Measurements from ENCODE around the gene CIP2A. TPM values are rescaled to one million over a fixed set of nuclear protein-coding genes. Genes with fewer than 3 reads are reported as not detected.
A peak's percentile ranks its signal among the peaks of the same experiment; 100 is the strongest.

Gene CIP2A
- total RNA-seq, 1 experiment from 2014 or later = 34.2 TPM

DNA sequence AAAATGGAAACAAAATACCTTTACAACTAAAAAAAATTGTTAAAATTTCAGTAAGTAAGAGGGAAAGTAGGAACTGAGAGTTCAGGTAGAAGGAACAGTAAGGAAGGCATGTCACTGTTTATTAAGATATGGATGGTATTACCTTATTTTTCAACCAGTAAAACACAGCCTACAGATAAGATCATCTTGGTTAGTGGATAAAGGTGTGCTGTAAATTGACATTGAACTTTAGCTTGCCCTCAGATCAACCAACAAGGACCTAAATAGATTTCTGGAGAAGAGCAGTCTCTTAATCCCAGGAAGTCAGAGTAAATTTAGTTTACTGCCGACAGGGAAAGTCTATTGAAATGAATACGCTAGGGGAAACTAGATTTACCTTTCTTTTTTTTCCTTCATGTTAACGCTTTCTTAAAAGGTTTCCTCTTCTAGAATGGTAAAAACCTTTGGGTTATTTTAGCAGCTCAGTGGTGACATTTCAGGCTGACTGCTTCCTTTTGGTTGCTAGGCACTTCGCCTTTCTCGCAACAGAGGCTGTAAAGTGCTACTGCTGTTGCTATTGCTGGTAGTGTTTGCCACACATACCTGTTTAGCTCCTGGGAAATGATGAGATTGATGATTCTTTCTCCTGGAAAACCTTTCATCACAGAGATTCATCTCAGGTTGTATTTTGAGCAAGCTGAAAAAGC, 13.2 kb upstream of the CIP2A start:
- Histone ChIP-seq H3T11ph (ENCODE audit: low read length) (no peak overlapping the region), H3K4me2 (ENCODE audit: insufficient read depth, insufficient read length, low read length) (no peak overlapping the region), H3K27ac (ENCODE audit: insufficient read length, low read depth, low read length) (no peak overlapping the region), H3K18ac (ENCODE audit: insufficient read length, low read depth, low read length) (no peak overlapping the region), H3K14ac (ENCODE audit: insufficient read depth, low read length) (no peak overlapping the region), H4K5ac (ENCODE audit: insufficient read length, low read depth, low read length) (no peak overlapping the region), H4K91ac (ENCODE audit: insufficient read length, low read depth, low read length) (no peak overlapping the region), H2BK12ac (ENCODE audit: insufficient read length, low read depth, low read length) (no peak overlapping the region), H2AK5ac (ENCODE audit: insufficient read length, low read length) (no peak overlapping the region), H3K27me3 (ENCODE audit: insufficient read depth, low read length) (no peaks in the 10 kb centered on the region), H3K4me1 (ENCODE audit: insufficient read depth, low read length) (no peaks in the 10 kb centered on the region), H4K8ac (replicated peaks; ENCODE audit: insufficient read length, low read depth, low read length) (no peak overlapping the region), H2BK120ac (ENCODE audit: low read depth, low read length, poor library complexity, severe bottlenecking) (no peak overlapping the region), H3K79me2 (ENCODE audit: insufficient read depth, low read length) (no peaks in the 10 kb centered on the region; the same call in 1 of the 2 replicates), H2BK20ac (ENCODE audit: low read depth, low read length, poor library complexity, severe bottlenecking) (no peak overlapping the region), H2BK15ac (ENCODE audit: low read depth, low read length) (no peak overlapping the region), H3K56ac (ENCODE audit: insufficient read length, low read depth, low read length) (no peak overlapping the region), H3K4ac (ENCODE audit: low read depth, low read length) (no peak overlapping the region), H3K79me1 (ENCODE audit: insufficient read depth, low read depth, low read length, poor library complexity, severe bottlenecking) (peaks cover 2% of the 10 kb centered on the region), H3K9ac (ENCODE audit: extremely low read depth, insufficient read length, low read length) (no peak overlapping the region), H4K20me1 (ENCODE audit: control insufficient read depth, insufficient read depth, insufficient read length) (no peaks in the 10 kb centered on the region), H3K23ac (ENCODE audit: insufficient read length, low read depth, low read length) (no peak overlapping the region), H3K23me2 (ENCODE audit: insufficient read length, low read depth, low read length, poor library complexity, severe bottlenecking) (no peaks in the 10 kb centered on the region), H2BK5ac (ENCODE audit: insufficient read length, low read length) (no peak overlapping the region), H3K9me3 (ENCODE audit: control insufficient read depth, low read depth, low read length) (no peaks in the 10 kb centered on the region), H2AFZ (ENCODE audit: low read length) (no peak overlapping the region)
- Mint-ChIP-seq H3K27ac (peak overlapping the region; percentile 50 to 88 (median 69); a peak in 5 of 7 replicates), H3K4me1 (peaks cover 15 to 21% of the 10 kb centered on the region in 2 experiments), H3K9me3 (peaks cover 0 to 7% of the 10 kb centered on the region in 2 experiments; a peak in 2 of 5 replicates), H3K27me3 (ENCODE audit: low read depth) (no peaks in the 10 kb centered on the region), H3K36me3 (ENCODE audit: insufficient read depth in 1 of 3, low read depth in 3 of 3) (peaks cover 0 to 17% (median 13%) of the 10 kb centered on the region in 3 experiments; a peak in 5 of 7 replicates), H3K4me3 (no peak overlapping the region)
- no peak for DNase-seq
- WGBS (ENCODE audit: extremely low coverage, insufficient read length, low lambda C conversion rate) = no CpG with 5 or more reads among the region's 5 CpGs
- TF ChIP-seq, protein P1, sequence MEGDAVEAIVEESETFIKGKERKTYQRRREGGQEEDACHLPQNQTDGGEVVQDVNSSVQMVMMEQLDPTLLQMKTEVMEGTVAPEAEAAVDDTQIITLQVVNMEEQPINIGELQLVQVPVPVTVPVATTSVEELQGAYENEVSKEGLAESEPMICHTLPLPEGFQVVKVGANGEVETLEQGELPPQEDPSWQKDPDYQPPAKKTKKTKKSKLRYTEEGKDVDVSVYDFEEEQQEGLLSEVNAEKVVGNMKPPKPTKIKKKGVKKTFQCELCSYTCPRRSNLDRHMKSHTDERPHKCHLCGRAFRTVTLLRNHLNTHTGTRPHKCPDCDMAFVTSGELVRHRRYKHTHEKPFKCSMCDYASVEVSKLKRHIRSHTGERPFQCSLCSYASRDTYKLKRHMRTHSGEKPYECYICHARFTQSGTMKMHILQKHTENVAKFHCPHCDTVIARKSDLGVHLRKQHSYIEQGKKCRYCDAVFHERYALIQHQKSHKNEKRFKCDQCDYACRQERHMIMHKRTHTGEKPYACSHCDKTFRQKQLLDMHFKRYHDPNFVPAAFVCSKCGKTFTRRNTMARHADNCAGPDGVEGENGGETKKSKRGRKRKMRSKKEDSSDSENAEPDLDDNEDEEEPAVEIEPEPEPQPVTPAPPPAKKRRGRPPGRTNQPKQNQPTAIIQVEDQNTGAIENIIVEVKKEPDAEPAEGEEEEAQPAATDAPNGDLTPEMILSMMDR (conservative IDR thresholded peaks at IDR 0.05) = no peak
